ENCODE results near the gene SPACA9.

SPACA9 gene

DNA sequence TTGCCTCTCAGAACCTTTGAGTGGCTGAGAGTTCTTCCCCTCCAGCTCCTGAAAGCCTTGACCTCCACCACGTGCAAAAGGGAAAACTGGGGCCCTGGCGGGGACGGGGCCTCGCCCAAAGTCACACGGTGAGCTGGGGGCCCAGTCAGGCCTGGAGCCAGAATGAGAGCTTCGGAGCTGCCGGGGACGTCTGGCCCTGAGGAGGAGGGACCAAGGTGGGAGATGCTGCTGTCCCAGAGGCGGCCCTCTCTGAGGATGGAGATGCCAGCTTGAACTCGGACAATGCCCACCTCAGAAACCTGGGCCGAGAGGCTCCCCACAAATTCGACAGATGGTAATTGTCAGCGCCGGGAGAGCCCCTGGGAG lies 1.3 kb upstream of the SPACA9 start:
- Histone ChIP-seq H3K4me1 (ENCODE audit: insufficient read depth, low read length) (no peaks in the 10 kb centered on the region), H3K36me3 (ENCODE audit: insufficient read depth, low read length) (no peaks in the 10 kb centered on the region), H3K9me3 (ENCODE audit: control insufficient read depth, insufficient read depth, low read length) (no peaks in the 10 kb centered on the region), H3K9ac (ENCODE audit: low read depth, low read length) (peak overlapping the region; percentile 92; the same call in 1 of the 2 replicates)

DNA sequence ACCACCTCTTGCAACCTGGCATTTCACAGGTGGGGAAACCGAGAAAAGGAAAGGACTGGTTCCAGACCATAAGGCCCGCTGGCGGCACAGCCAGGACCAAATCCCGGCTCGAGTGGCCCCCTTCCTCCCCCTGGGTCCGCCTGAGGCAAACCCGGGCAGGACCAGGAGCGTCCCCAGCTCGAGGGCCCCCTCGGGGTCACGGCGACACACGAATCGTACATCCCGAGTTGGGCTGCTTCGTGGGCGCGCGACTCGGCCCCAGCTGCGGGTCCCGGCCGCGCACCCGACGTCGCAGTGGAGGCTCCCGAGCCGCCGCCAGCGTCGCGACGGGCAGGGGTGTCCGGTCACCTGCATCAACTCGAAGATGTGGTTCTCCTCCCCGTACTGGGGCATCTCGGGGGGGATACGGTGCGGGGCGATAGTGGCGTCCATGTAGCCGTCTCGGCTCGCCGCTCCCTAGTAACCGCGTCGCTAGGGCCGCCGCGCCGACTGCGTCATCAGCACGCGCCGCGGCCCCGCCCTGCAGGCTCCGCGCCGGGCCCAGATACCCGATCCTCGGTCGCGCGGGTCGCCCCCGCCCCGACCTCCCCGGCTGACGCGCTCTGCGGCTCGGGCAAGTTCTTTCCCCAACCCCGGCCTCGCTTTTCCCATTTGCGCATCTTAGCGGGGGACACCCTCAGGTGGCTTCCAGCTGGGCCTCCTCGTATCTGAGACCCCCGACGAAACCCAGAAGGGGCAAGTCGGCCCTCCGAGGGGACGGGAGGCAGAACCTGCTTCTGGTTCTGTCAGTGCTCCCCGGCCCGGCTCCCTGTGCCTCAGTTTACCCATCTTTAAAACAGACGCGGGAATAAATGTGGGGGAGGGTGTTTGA lies 639 bp upstream of the SPACA9 start, which contains the start of gene AK8:
TSS of gene AK8 (minus strand) at position 461 of the 871 bp plus-strand sequence. CDS start at position 432, 29 bp downstream.
- H3K9ac ChIP-seq (ENCODE audit: low read depth, low read length) = peak within 1 kb of the TSS; percentile 92
- no peaks in the 10 kb centered on the region for H3K4me1 ChIP-seq (ENCODE audit: insufficient read depth, low read length)
- H3K9me3 ChIP-seq (ENCODE audit: control insufficient read depth, insufficient read depth, low read length) = no peaks in the 10 kb centered on the region
- no peaks in the 10 kb centered on the region for H3K36me3 ChIP-seq (ENCODE audit: insufficient read depth, low read length)

DNA sequence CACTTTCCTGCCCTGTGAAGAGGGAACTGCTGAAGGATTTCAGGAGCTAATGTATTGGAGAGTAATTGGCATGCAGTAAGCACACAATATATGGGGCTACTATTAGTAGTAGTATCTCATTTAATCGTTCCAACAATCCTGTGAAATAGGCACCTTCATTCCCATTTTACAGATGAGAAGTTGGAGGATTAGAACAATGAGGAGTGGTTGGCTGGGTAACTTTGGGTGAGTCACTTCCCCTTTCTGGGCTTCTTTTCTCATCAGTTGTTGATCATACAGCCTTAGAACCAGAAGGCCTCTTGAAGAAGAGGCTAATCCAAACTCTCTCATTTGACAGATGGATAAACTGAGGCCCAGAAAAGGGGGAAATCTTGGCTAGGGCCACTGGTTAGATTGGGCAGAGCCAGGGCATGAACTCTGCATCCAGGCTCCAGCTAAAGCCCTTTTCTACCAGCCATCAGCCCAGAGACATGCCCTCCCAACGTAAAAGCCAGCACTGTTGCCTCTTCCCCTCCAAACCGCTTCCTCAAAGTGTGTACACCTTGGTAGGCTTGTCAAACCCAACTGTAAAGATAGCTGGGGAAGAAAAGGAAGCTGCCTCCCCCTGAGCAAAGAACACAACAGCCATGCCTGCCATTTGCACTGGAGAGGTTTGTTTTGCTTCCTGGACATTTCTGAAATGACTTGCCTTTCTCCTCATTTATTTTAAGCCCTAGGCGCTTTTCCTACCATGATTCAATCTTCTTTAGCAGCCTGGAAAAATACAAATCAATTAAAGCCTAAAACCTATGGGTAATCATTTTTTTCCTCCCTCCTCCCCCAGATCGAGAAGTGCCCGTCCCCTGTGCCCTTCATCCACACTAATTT lies 992 bp downstream of the SPACA9 start:
- H3K36me3 ChIP-seq (ENCODE audit: insufficient read depth, low read length) = no peaks in the 10 kb centered on the region
- H3K9ac ChIP-seq (ENCODE audit: low read depth, low read length) = no peak overlapping the region
- H3K9me3 ChIP-seq (ENCODE audit: control insufficient read depth, insufficient read depth, low read length) = no peaks in the 10 kb centered on the region
- H3K4me1 ChIP-seq (ENCODE audit: insufficient read depth, low read length) = no peaks in the 10 kb centered on the region

DNA sequence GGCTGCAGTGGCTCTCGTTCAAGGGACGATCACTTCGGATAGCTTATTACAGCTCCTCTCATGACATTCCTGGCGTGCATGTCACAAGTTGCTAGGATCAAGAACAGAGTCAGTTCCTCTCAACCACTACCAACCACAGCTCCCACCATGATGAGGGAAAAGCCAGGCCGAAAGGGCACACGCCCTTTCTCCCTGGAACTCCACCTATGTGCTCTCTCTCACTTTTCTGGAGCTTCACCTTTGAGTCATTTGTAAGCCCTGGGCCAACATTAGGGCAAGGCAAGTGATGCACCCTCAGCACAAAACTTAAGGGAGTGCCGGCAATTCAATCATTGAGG lies 1.6 kb downstream of the SPACA9 start:
- no peaks in the 10 kb centered on the region for H3K4me1 ChIP-seq (ENCODE audit: insufficient read depth, low read length)
- no peak overlapping the region for H3K9ac ChIP-seq (ENCODE audit: low read depth, low read length)
- H3K36me3 ChIP-seq (ENCODE audit: insufficient read depth, low read length) = no peaks in the 10 kb centered on the region
- H3K9me3 ChIP-seq (ENCODE audit: control insufficient read depth, insufficient read depth, low read length) = no peaks in the 10 kb centered on the region

DNA sequence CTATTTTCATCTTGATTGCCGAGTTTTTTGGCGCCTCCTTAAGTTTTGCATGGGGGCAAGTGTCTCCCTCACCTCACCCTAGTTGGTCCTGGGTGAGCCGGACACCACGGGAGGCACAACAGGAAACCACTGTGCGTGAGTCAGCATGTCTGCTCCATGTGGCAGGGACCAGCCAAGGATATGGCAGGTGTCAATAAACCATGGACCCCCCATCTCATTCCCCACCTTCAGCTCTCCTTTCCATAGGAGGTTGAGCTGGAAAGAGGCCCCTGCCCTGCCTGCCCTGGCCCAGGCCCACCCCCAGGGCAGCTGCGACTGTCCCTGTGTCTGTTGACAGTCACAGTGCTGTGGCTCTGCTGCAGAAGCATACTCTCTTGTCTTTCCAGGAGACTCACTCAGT lies 3.1 kb downstream of the SPACA9 start:
- Histone ChIP-seq H3K36me3 (ENCODE audit: insufficient read depth, low read length) (no peaks in the 10 kb centered on the region), H3K9ac (ENCODE audit: low read depth, low read length) (no peak overlapping the region), H3K4me1 (ENCODE audit: insufficient read depth, low read length) (no peaks in the 10 kb centered on the region), H3K9me3 (ENCODE audit: control insufficient read depth, insufficient read depth, low read length) (no peaks in the 10 kb centered on the region)

DNA sequence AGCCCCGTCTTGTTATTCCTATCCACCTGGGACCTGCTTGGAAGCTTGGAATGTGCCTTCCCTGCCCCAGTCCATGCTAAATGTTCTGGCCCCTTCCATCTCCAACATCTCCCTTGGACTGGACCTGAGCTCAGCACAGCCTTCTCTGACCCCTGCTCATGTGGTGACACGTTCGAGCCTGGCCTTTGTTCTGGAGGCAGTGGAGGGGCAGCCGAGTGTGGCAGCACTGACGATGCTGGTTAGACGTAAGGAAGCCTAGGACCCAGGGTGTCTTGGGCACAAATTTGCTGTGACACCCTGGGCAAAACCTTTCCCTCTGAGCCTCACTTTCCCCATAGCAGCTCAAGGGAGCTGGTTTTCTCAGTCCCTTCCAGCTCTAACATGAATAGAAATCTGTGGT lies 3.9 kb downstream of the SPACA9 start:
- no peaks in the 10 kb centered on the region for H3K4me1 ChIP-seq (ENCODE audit: insufficient read depth, low read length)
- no peaks in the 10 kb centered on the region for H3K36me3 ChIP-seq (ENCODE audit: insufficient read depth, low read length)
- no peaks in the 10 kb centered on the region for H3K9me3 ChIP-seq (ENCODE audit: control insufficient read depth, insufficient read depth, low read length)
- H3K9ac ChIP-seq (ENCODE audit: low read depth, low read length) = no peak overlapping the region

DNA sequence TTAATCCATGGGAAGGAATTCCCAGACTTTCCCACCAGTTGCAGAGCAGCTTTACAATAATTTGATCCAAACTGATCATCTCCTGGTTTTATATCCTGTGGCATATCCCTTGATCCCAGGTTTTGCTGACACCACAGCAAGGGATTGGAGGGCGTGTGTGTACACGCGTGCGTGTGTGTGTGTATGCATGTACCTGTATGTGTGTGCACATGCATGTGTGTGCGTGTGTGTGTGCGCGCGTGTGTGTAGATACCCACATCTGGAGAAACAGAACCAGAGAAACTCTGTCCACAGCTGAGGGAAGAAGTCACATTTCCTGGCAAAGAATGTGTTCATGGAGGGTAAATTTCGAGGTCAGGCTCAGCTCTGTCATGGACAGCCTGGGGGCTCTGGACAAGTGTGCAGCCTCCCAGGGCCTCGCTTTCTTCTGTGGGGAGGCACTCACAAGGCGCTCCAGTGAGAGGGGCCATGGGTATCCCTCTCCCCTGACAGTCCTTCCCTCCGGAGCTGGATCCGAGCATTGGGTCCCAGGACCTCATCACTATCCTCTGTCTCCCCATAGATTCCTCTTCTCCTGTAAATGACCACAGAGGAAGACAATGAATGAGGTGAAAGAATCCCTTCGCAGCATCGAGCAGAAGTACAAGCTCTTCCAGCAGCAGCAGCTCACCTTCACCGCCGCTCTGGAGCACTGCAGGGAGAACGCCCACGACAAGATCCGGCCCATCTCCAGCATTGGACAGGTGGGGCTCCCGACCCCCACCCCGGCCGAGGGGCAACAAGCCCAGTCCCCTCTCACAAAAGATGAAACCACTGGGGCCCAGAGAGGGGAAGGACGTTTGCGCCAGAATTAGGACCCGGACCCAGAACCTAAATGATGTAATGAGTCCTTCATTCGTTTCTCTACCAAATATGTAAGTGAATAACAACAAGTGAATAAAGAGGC lies 4.9 kb downstream of the SPACA9 start:
- H3K4me1 ChIP-seq (ENCODE audit: insufficient read depth, low read length) = no peaks in the 10 kb centered on the region
- H3K9ac ChIP-seq (ENCODE audit: low read depth, low read length) = no peak overlapping the region
- no peaks in the 10 kb centered on the region; the same call in 1 of the 2 replicates for H3K36me3 ChIP-seq (ENCODE audit: insufficient read depth, low read length)
- no peaks in the 10 kb centered on the region for H3K9me3 ChIP-seq (ENCODE audit: control insufficient read depth, insufficient read depth, low read length)

DNA sequence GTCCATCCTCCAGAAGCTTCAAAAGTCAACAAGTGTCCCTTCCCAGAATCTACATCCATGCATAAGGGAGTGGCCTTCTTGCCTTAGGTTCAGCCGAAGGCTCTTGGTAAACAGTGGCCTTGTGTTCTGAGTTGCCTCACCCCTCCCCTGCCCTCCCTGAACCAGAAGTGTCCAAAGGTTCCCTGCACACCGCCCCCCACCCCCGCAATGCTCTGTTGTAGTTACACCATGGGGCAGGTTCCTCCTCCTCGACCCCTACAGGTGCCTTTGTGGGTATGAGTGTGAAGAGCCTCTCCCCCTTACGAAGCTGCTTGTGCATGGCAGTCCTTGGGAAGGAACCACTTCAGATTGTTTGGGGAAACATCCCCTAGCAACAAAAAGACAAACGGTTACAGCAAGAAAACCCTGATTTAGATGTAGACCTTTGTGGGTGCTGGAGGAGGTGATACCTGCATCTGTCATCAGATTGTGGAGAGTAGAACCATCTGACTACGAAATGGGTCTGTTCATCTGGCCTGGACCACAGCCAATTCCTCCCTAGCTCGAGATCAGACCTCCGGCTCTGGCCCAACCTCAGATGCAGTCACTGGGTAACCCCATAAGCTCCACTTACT lies 7.1 kb downstream of the SPACA9 start:
- Histone ChIP-seq H3K4me1 (ENCODE audit: insufficient read depth, low read length) (no peaks in the 10 kb centered on the region), H3K9me3 (ENCODE audit: control insufficient read depth, insufficient read depth, low read length) (no peaks in the 10 kb centered on the region), H3K9ac (ENCODE audit: low read depth, low read length) (no peak overlapping the region), H3K36me3 (ENCODE audit: insufficient read depth, low read length) (no peaks in the 10 kb centered on the region; the same call in 1 of the 2 replicates)

DNA sequence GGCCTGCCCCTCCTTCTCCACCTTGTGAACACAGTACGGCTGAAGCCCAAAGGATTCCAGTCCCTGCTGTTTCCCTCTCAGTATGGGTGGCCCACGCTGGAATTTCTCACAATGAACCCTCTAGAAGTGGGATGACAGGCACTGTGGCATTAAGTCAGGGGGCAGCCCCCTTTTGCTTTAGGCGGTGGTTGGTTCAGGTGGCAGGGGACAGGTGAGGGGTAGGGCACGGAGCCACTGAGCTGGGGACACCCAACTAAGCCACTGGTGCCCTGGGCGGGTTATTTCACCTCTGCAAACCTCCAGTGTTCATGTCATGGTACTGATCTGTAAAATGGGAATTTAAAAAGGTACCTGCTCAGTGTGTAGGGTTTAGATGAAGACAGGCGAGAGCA lies 7.6 kb downstream of the SPACA9 start:
- Histone ChIP-seq H3K9me3 (ENCODE audit: control insufficient read depth, insufficient read depth, low read length) (no peaks in the 10 kb centered on the region), H3K36me3 (ENCODE audit: insufficient read depth, low read length) (no peaks in the 10 kb centered on the region; the same call in 1 of the 2 replicates), H3K9ac (ENCODE audit: low read depth, low read length) (no peak overlapping the region), H3K4me1 (ENCODE audit: insufficient read depth, low read length) (no peaks in the 10 kb centered on the region)

DNA sequence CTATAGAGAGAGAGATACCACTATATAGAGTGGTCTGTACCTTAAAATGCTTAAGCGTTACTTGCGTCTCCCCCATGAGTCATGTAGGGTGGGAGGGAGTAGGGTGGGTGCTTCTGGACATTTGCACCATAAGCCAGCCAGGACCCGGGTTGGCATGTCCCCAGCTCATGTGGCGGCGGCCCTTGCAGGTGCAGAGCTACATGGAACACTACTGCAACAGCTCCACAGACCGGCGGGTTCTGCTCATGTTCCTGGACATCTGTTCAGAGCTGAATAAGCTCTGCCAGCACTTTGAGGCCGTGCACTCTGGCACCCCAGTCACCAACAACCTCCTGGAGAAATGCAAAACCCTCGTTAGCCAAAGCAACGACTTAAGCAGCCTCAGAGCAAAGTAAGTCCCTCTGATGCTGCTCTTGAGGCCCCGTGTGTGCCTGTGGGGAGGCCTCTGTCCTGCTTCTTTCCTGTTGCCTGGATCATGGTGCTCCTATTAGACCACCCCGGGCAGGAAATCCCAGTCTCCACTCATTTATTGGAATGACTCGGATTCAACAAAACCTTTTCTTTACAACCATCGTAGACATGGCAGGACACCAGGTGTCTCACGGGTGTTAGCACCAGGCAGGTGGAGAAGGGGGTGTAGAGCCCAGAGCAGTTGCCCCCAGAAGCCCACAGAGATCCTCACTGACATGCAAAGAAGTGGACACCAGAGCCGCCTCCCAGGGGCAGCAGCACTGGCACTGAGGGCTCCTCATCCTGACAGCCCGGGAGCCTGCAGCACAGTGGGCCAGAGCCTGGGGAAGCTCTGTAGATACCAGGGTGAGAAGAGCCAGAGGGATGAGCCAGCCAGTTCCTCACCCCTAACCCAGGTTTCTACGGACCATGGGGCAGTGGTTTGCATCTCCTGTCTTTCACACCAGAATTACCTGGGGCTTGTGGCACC lies 8.8 kb downstream of the SPACA9 start:
- Histone ChIP-seq H3K9me3 (ENCODE audit: control insufficient read depth, insufficient read depth, low read length) (no peaks in the 10 kb centered on the region), H3K36me3 (ENCODE audit: insufficient read depth, low read length) (no peaks in the 10 kb centered on the region; the same call in 1 of the 2 replicates), H3K4me1 (ENCODE audit: insufficient read depth, low read length) (no peaks in the 10 kb centered on the region), H3K9ac (ENCODE audit: low read depth, low read length) (no peak overlapping the region)

DNA sequence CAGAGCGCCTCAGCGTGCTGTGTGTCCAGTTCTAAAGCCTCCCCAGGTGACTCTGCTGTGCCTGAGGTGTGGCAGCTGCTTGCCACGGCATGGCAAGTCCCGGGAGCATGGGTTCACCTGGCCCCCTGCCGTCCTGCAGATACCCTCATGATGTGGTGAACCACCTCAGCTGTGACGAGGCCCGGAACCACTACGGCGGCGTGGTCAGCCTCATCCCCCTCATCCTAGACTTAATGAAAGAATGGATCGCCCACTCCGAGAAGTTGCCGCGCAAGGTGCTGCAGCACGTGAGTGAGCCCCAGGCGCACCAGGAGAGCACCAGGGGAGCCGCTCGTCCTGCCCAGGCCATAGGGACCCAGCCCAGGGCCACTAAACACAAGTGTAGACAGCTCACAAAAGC lies 9.5 kb downstream of the SPACA9 start:
- H3K9me3 ChIP-seq (ENCODE audit: control insufficient read depth, insufficient read depth, low read length) = no peaks in the 10 kb centered on the region
- H3K36me3 ChIP-seq (ENCODE audit: insufficient read depth, low read length) = no peaks in the 10 kb centered on the region; the same call in 1 of the 2 replicates
- H3K9ac ChIP-seq (ENCODE audit: low read depth, low read length) = no peak overlapping the region
- no peaks in the 10 kb centered on the region for H3K4me1 ChIP-seq (ENCODE audit: insufficient read depth, low read length)

DNA sequence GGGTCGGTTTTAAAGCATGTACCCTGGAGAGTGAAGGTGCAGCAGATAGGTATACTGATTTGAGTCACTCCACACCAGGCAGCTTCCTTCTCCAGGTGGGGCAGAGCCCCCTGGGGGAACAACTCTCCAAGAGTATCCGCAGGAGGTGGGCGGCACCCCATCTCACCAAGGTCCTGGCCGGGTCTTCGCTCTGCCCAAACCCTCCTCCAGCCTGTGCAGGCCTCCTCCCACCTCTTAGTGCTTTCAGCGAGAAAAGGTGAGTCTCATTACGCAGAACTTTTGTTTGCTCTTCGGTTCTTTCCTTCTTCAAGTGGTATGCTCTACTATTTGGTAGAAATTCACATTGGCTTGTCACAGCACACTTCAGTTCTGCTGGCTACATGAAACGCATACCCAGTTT lies 13.7 kb downstream of the SPACA9 start:
- Histone ChIP-seq H3K36me3 (ENCODE audit: insufficient read depth, low read length) (peaks cover 5% of the 10 kb centered on the region), H3K9me3 (ENCODE audit: control insufficient read depth, insufficient read depth, low read length) (no peaks in the 10 kb centered on the region), H3K9ac (ENCODE audit: low read depth, low read length) (no peak overlapping the region), H3K4me1 (ENCODE audit: insufficient read depth, low read length) (no peaks in the 10 kb centered on the region)

DNA sequence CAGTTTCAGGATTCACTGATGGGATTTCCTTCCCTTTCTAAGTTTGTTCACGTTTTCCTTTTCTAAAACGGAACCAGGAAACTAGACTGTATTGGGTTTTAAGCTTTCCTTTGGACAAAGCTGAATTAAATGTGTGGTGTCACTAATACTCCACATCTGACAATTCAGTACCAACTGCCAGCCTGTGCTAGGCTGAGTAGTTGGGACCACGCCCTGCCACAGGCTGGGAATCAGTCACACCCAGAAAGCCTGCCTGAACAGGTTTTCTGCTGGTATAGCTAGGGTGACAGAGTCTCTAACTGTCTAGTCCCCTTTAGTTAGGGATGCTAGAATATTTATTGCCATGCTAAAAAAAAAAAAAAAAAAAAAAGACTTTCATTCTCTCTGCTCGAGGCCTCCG lies 15.6 kb downstream of the SPACA9 start:
- no peak overlapping the region for H3K9ac ChIP-seq (ENCODE audit: low read depth, low read length)
- H3K4me1 ChIP-seq (ENCODE audit: insufficient read depth, low read length) = no peaks in the 10 kb centered on the region
- no peaks in the 10 kb centered on the region for H3K9me3 ChIP-seq (ENCODE audit: control insufficient read depth, insufficient read depth, low read length)
- H3K36me3 ChIP-seq (ENCODE audit: insufficient read depth, low read length) = peaks cover 8% of the 10 kb centered on the region; the same call in 1 of the 2 replicates

Measured in ES-I3 (cell line).